Measurements from ENCODE around the gene CHST11.

DNA sequence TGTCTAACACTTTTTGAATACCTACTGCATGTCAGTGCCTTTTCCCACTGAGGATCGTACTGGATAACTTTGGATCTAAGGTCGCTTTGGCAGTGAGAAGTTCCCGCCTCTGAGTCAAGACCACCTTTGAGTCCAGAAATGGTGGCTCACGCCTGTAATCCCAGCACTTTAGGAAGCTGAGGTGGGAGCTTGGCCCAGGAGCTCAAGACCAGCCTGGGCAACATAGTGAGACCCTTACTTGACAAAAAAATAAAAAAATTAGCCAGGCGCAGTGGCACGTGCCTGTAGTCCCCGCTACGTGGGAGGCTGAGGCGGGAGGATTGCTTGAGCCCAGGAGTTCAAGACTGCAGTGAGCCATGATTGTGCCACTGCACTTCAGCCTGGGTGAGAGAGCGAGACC, 61.1 kb downstream of the CHST11 start:
- TF ChIP-seq CTCF (IDR thresholded peaks at IDR 0.05) (no peak), EP300 (IDR thresholded peaks at IDR 0.05) (no peak)

Measured in sigmoid colon (tissue), 4 donors.